T-helper 9 cell (primary cell): Measurements from ENCODE around the gene CES2.
"Not testable (repeated sequence)": the region's sequence is repeated elsewhere in the genome, so short reads cannot be mapped to it uniquely, and the experiment has no call there.

ENCODE experiments used
- DNase-seq: peaks from one replicate; pipeline ENCODE4 v3.0.0-alpha.2; 2020

The CES2 gene

GRCh38 chr16:66954097-66954659 lies 18.9 kb downstream of the CES2 start:
- peak; percentile 66 for DNase-seq

GRCh38 chr16:66955363-66956153 lies 20.2 kb downstream of the CES2 start:
- DNase-seq: not testable (repeated sequence)

- not testable (repeated sequence) for DNase-seq
Observed at GRCh38 chr16:66956154-66956457, 20.8 kb downstream of the CES2 start.

DNA sequence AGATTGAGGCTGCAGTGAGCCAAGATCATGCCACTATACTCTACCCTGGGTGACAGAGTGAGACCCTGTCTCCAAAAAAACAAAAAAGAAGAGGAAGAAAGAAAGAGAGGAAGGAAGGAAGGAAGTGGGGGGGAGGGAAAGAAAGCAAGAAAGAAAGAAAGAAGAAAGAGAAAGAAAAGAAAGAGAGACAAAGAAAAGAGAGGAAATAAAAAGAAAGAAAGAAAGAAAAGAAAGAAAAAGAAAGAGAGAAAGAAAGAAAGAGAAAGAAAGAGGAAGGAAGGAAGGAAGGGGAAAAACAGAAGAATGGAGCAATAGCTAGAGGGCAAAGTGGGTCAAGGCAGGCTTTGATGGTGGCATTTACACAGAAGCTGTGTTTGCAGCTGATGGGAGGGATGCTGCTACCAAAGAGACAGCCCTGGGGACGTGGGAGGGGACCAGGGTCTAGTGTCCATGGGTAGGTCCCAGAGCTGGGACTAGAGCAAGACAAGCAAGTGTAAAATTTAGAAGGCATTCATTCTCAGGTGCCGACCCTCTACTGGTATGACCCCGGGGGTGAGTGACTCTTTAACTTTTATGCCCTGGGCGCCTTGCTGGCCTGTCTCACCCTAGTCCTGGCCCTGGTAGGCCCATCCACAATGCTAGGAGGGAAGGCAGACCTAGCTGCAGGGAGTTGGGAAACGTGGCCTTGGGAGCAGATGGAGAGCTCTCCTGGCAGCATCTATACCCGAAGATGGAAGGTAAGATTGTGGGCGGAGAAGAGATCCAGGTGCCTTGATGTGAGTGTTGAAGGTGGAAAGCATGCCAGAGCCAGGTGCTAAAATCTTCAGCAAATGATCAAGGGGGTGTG lies 23.8 kb downstream of the CES2 start:
- no peak for DNase-seq

- DNase-seq: no peak
Observed at GRCh38 chr16:66959704-66960161, 24.4 kb downstream of the CES2 start.

DNA sequence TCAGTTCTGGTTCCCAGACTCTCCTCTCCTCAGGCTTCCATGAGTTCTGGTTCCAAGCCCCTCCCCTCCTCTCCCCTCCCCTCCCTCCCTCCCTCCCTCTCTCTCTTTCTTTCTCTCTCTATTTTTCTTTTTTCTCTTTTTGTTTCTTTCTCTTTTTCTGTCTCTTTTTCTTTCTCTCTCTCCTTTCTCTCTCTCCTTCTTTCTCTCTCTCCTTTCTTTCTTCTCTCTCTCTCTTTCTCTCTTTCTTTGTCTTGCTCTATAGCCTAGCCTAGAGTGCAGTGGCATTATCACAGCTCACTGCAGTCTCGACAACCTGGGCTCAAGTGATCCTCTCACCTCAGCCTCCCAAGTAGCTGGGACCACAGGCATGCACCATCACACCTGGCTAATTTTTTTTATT lies 25.0 kb downstream of the CES2 start:
- DNase-seq: no peak

GRCh38 chr16:66961065-66961744 lies 25.9 kb downstream of the CES2 start, which contains the start of gene CES3:
CES3 (plus strand) TSS chr16:66961266; CDS start chr16:66961308, 42 bp downstream.
- peak; percentile 35 for DNase-seq

GRCh38 chr16:66961914-66962313 lies 26.6 kb downstream of the CES2 start:
- DNase-seq: no peak

GRCh38 chr16:66964049-66964448 lies 28.7 kb downstream of the CES2 start:
- DNase-seq: no peak

DNA sequence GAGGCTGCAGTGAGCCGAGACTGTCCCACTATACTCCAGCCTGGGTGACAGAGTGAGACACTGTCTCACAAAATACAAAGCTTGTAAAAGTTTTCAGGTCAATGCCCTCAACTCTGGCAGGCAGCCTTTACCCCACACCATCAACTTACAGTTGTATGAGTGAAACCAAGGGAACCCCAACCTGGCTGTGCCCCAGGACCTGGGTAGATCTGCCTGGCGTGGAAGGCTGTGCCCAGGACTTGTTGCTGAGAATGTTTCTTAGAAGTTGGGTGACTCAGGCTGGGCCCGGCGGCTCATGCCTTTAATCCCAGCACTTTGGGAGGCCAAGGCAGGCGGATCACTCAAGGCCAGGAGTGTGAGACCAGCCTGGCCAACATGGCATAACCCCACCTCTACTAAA lies 33.5 kb downstream of the CES2 start:
- DNase-seq: no peak

- DNase-seq: no peak
Observed at GRCh38 chr16:66970775-66971720, 35.7 kb downstream of the CES2 start.

DNA sequence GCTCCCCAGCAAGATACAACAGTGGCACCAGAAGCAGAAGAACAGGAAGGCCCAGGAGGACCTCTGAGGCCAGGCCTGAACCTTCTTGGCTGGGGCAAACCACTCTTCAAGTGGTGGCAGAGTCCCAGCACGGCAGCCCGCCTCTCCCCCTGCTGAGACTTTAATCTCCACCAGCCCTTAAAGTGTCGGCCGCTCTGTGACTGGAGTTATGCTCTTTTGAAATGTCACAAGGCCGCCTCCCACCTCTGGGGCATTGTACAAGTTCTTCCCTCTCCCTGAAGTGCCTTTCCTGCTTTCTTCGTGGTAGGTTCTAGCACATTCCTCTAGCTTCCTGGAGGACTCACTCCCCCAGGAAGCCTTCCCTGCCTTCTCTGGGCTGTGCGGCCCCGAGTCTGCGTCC lies 37.7 kb downstream of the CES2 start:
- no peak for DNase-seq

DNA sequence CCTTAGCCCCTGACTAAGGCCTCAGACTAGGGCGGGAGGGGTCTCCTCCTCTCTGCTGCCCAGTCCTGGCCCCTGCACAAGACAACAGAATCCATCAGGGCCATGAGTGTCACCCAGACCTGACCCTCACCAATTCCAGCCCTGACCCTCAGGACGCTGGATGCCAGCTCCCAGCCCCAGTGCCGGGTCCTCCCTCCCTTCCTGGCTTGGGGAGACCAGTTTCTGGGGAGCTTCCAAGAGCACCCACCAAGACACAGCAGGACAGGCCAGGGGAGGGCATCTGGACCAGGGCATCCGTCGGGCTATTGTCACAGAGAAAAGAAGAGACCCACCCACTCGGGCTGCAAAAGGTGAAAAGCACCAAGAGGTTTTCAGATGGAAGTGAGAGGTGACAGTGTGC lies 38.4 kb downstream of the CES2 start:
- DNase-seq: no peak

- not testable (repeated sequence) for DNase-seq
Observed at GRCh38 chr16:66974156-66974931, 39.0 kb downstream of the CES2 start.

GRCh38 chr16:66974932-66975246 lies 39.6 kb downstream of the CES2 start:
- DNase-seq: peak; percentile 6

GRCh38 chr16:66975302-66975893 lies 40.1 kb downstream of the CES2 start:
- no peak for DNase-seq

DNA sequence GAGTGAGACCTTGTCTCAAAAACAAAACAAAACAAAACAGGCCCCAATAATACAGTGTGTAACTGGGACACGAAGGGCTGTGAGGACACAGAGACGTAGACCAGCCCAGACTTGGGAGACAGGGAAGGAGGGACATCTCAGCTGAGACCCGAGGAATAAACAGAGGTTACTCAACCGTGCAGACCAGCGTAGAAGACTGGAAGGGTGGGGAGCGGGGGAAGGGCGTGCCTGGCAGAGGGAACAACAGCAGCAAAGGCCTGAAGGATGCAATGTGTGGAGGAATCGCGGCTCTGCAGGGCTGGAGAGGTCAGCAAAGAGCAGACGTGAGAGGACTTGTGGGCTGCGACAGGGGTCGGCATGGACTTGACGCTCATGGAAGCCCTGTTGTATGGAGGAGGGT lies 41.4 kb downstream of the CES2 start:
- no peak for DNase-seq

GRCh38 chr16:66977341-66978113 lies 42.2 kb downstream of the CES2 start:
- DNase-seq: peak; percentile 93

DNA sequence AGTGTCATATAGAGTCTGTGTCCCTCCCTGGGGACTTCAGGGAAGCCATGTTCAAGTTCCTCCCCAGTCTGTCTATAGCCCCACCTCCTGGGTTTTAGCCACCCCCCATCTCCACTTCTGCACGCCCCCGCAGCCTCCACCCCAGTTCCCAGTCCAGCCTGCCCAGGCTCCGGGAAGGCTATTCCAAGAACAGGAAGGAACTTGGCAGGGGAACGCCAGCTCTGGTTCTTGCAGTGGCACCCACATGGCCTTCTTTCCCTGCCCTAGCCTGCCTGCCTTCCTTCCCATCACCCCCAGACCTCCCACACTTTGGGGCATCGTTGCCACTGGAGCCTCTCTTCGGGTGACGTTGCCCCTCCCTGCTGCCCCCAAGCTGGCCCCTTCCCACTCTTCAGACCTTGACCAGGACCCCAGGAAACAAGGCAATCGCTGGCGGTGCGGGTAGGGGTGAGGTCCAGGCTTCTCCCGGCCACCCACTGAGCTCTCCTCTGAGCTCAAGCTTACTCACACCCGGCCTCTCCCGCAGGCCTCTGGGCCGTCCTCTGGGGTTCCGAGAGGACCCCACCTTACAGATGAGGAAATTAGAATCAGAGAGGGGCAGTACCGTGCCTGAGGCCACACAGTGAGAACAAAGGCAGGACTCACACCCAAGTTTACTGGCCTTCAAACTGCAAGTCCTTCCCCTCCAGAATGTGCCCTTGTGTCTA lies 43.8 kb downstream of the CES2 start:
- no peak for DNase-seq
